H1 (cell line): ENCODE results near the gene SLAIN2. TPM values are rescaled to one million over a fixed set of nuclear protein-coding genes. Genes with fewer than 3 reads are reported as not detected.

Experiments
- CTCF ChIA-PET: fragments of 300-600 bp; sonication (Branson Sonifier 250); formaldehyde crosslinking; loops from one replicate; lab custom pipeline; 2021; ENCODE audit not compliant: partially characterized antibody; lab: Charles Lee
- POLR2A ChIA-PET: fragments of 300-600 bp; sonication (Branson Sonifier 250); formaldehyde crosslinking; loops from one replicate; lab custom pipeline; 2021; ENCODE audit warnings: inconsistent platforms; ENCODE audit not compliant: partially characterized antibody; lab: Charles Lee
- DNase-seq, 2 experiments: peaks; one replicate each; pipeline versions ENCODE4 v3.0.0 to v3.0.0-alpha.2; 2010 to 2022; ENCODE audit warnings: low spot score in 2 of 2, low read depth in 1 of 2, mixed read lengths in 1 of 2
- FAIRE-seq: peaks from 2 replicates; lab custom pipeline; 2011; peaks lifted over from hg19 to GRCh38; lab: Jason Lieb, UNC
- H2AFZ ChIP-seq: 2 replicates; pipeline ENCODE4 v1.8.1; 2012; ENCODE audit warnings: low read length, inconsistent platforms
- H2AK5ac ChIP-seq: 2 replicates; pipeline ENCODE4 v1.6.1; 2013; ENCODE audit warnings: low read depth, low read length
- H2BK120ac ChIP-seq: replicated peaks from 2 replicates; pipeline ENCODE3; 2013; ENCODE audit warnings: low read depth, low read length, inconsistent platforms
- H2BK12ac ChIP-seq: 2 replicates; pipeline ENCODE4 v1.6.1; 2013; ENCODE audit warnings: low read depth, low read length
- H2BK15ac ChIP-seq: 2 replicates; pipeline ENCODE4 v1.6.1; 2013; ENCODE audit warnings: low read length
- H2BK20ac ChIP-seq: 2 replicates; pipeline ENCODE4 v1.6.1; 2013; ENCODE audit warnings: low read length
- H2BK5ac ChIP-seq: 2 replicates; pipeline ENCODE4 v1.6.1; 2013; ENCODE audit warnings: low read depth, low read length
- H3K14ac ChIP-seq: 2 replicates; pipeline ENCODE4 v1.6.1; 2013; ENCODE audit warnings: inconsistent platforms; ENCODE audit not compliant: insufficient read length
- H3K18ac ChIP-seq: 2 replicates; pipeline ENCODE4 v1.6.1; 2013; ENCODE audit warnings: low read length; ENCODE audit errors: extremely low read depth
- H3K23ac ChIP-seq: 2 replicates; pipeline ENCODE4 v1.6.1; 2013; ENCODE audit warnings: inconsistent platforms; ENCODE audit not compliant: insufficient read length
- H3K23me2 ChIP-seq: 2 replicates; pipeline ENCODE4 v1.6.1; 2013; ENCODE audit warnings: low read depth, low read length
- H3K27ac ChIP-seq: 2 replicates; pipeline ENCODE4 v1.6.1; 2011; ENCODE audit warnings: low read depth, low read length, inconsistent platforms
- H3K27me3 ChIP-seq, 4 experiments: replicated peaks in 1 of 4; 1 replicate in 1 of 4; 2 replicates in 3 of 4; pipeline versions ENCODE4 v1.6.1 to v1.8.1; 2011 to 2013; ENCODE audit warnings: low read length in 3 of 4, mild to moderate bottlenecking in 3 of 4, inconsistent platforms in 2 of 4, mixed read lengths in 2 of 4, moderate library complexity in 1 of 4; ENCODE audit not compliant: control insufficient read depth in 3 of 4, insufficient read depth in 3 of 4; ENCODE audit errors: extremely low read depth in 1 of 4
- H3K36me3 ChIP-seq, 4 experiments: 2 replicates each; pipeline versions ENCODE4 v1.6.1 to v1.8.1; 2011 to 2013; ENCODE audit warnings: mild to moderate bottlenecking in 4 of 4, low read length in 3 of 4, moderate library complexity in 2 of 4, control low read depth in 1 of 4, inconsistent platforms in 1 of 4; ENCODE audit not compliant: insufficient read depth in 4 of 4, control insufficient read depth in 2 of 4
- H3K4ac ChIP-seq: replicated peaks from 2 replicates; pipeline ENCODE3; 2013; ENCODE audit warnings: low read length, low read depth, mixed read lengths, inconsistent platforms; ENCODE audit not compliant: insufficient read length
- H3K4me1 ChIP-seq, 4 experiments: replicated peaks in 1 of 4; 1 replicate in 1 of 4; 2 replicates in 3 of 4; pipeline versions ENCODE4 v1.6.1 to v1.8.1; 2011 to 2013; ENCODE audit warnings: low read length in 3 of 4, inconsistent platforms in 2 of 4, mixed read lengths in 1 of 4; ENCODE audit not compliant: insufficient read depth in 4 of 4, control insufficient read depth in 3 of 4
- H3K4me2 ChIP-seq, 2 experiments: 2 replicates each; pipeline versions ENCODE4 v1.6.1 to v1.8.1; 2011 to 2013; ENCODE audit warnings: low read depth in 2 of 2, low read length in 2 of 2, control low read depth in 1 of 2, inconsistent platforms in 1 of 2, mild to moderate bottlenecking in 1 of 2; ENCODE audit not compliant: insufficient read depth in 1 of 2
- H3K4me3 ChIP-seq, 4 experiments: fragments of 200-600, 300-600 bp in 1 of 4; sonication (generic), shearing (Covaris generic), sonication (Bioruptor Twin) in 1 of 4; 2 replicates each; pipeline versions ENCODE4 v1.5.1 to v1.8.1; 2011 to 2016; ENCODE audit warnings: low read length in 4 of 4, low read depth in 3 of 4, control low read depth in 2 of 4, inconsistent platforms in 2 of 4, mild to moderate bottlenecking in 2 of 4, mixed read lengths in 1 of 4, moderate library complexity in 1 of 4; ENCODE audit not compliant: insufficient read depth in 2 of 4; ENCODE audit errors: extremely low read depth in 1 of 4
- H3K56ac ChIP-seq: replicated peaks from 2 replicates; pipeline ENCODE3; 2013; ENCODE audit warnings: low read depth, mild to moderate bottlenecking, mixed read lengths, low read length, inconsistent platforms; ENCODE audit not compliant: insufficient read length
- H3K79me1 ChIP-seq: 2 replicates; pipeline ENCODE4 v1.6.1; 2013; ENCODE audit warnings: low read depth, low read length, control low read depth
- H3K79me2 ChIP-seq, 2 experiments: 2 replicates each; pipeline versions ENCODE4 v1.6.1 to v1.8.1; 2012 to 2013; ENCODE audit warnings: low read length in 2 of 2, mild to moderate bottlenecking in 2 of 2, inconsistent platforms in 1 of 2; ENCODE audit not compliant: insufficient read depth in 2 of 2, control insufficient read depth in 1 of 2
- H3K9ac ChIP-seq, 4 experiments: replicated peaks in 1 of 4; 1 replicate in 1 of 4; 2 replicates in 3 of 4; pipeline versions ENCODE4 v1.6.1 to v1.8.1; 2011 to 2013; ENCODE audit warnings: low read depth in 3 of 4, low read length in 3 of 4, control low read depth in 2 of 4, mild to moderate bottlenecking in 2 of 4, moderate library complexity in 2 of 4, inconsistent platforms in 1 of 4; ENCODE audit errors: extremely low read depth in 1 of 4
- H3K9me3 ChIP-seq, 2 experiments: 2 replicates each; pipeline versions ENCODE4 v1.6.1 to v1.8.1; 2012 to 2013; ENCODE audit warnings: mild to moderate bottlenecking in 2 of 2, moderate library complexity in 2 of 2, control low read depth in 1 of 2, inconsistent platforms in 1 of 2, low read depth in 1 of 2, low read length in 1 of 2, mixed read lengths in 1 of 2; ENCODE audit not compliant: insufficient read depth in 2 of 2
- H4K20me1 ChIP-seq, 2 experiments: replicated peaks in 1 of 2; 2 replicates each; pipeline versions ENCODE3 to v1.8.1; 2011 to 2013; ENCODE audit warnings: inconsistent platforms in 2 of 2, low read length in 2 of 2, mild to moderate bottlenecking in 1 of 2; ENCODE audit not compliant: insufficient read depth in 2 of 2, control insufficient read depth in 1 of 2
- H4K5ac ChIP-seq: 2 replicates; pipeline ENCODE4 v1.6.1; 2013; ENCODE audit warnings: low read length, low read depth, mixed read lengths, inconsistent platforms; ENCODE audit not compliant: insufficient read length
- H4K8ac ChIP-seq: 2 replicates; pipeline ENCODE4 v1.8.0; 2013; ENCODE audit warnings: mild to moderate bottlenecking, moderate library complexity, low read length, inconsistent platforms; ENCODE audit not compliant: insufficient read depth; ENCODE audit errors: extremely low read depth
- H4K91ac ChIP-seq: replicated peaks from 2 replicates; pipeline ENCODE3; 2013; ENCODE audit warnings: low read length, mixed read lengths, inconsistent platforms; ENCODE audit not compliant: insufficient read length
- NANOG ChIP-seq: IDR thresholded peaks from 2 replicates; pipeline ENCODE4 v1.6.1; 2011; ENCODE audit warnings: low read length, low read depth, mild to moderate bottlenecking, inconsistent platforms; ENCODE audit not compliant: insufficient read depth, poor library complexity, severe bottlenecking
- SUZ12 ChIP-seq: fragments of 200-600 bp; sonication (generic); IDR thresholded peaks from 2 replicates; pipeline ENCODE4 v1.6.1; 2012; ENCODE audit warnings: mild to moderate bottlenecking, inconsistent platforms, low read length, moderate library complexity, mixed read lengths
- WGBS, 2 experiments: shearing (Covaris generic) in 1 of 2; methylation state at CpG; one replicate each; pipeline versions ENCODE4 v1.1.6 to v1.1.7; 2013 to 2015; ENCODE audit warnings: low lambda C conversion rate in 2 of 2, mixed read lengths in 2 of 2, inconsistent platforms in 1 of 2, low coverage in 1 of 2, missing lambda C conversion rate in 1 of 2; ENCODE audit not compliant: insufficient replicate concordance in 2 of 2, insufficient coverage in 1 of 2, insufficient read length in 1 of 2; ENCODE audit errors: extremely low coverage in 1 of 2, missing lambda C conversion rate in 1 of 2; 5-methylcytosine and 5-hydroxymethylcytosine counted together
- polyA plus RNA-seq, 7 experiments: library from polyadenylated mRNA; depleted of rRNA in 3 of 7; stranded (reverse) in 5 of 7; unstranded in 2 of 7; fragments of >200 nt in 5 of 7; fragments of 200-250 nt in 2 of 7; gene quantifications; 1 replicate in 5 of 7; 2 replicates in 1 of 7; 4 replicates in 1 of 7; pipeline versions ENCODE4 v1.2.1 to v1.2.3, GENCODE V29; 2011 to 2013; ENCODE audit warnings: missing spikeins in 2 of 7, mixed read lengths in 2 of 7
- total RNA-seq: library from RNA; stranded (reverse); fragmentation: NEBNext Ultra II Directional; extraction: Animal tissue kit (Norgen Biotek cat#: 25700); gene quantifications from 2 replicates; pipeline ENCODE4 v1.2.1, GENCODE V29; 2021

Gene SLAIN2
- total and polyA plus RNA-seq, 2 of the 8 experiments (the other 6 are each of a cell fraction or from before 2014, with no cell fraction given), result 8.2 to 40.0 TPM

DNA sequence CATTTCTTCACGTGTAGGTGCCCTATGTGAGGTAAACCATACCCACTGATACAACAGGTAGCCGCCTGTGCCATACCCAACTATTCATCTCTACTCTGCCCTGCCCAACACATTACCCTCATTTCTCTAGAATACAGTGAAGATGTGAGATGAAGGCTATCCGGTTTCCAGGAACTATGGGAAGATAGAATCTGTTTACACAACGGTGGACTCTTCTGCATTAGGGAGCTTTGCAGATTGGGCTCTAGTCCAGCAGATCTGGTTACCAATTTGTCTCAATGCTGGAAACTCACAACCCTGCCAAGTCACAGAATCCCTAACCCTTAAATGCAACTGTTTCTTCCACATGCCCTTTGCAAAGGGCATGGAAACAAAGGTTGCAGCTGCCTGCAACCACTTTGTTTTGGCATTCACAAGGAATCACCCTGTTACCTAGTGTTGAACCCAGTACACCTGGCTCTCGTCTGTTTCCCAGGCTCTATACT, 6.4 kb upstream of the SLAIN2 start:
- Histone ChIP-seq H3K4me1 (peaks cover 0 to 5% (median 0%) of the 10 kb centered on the region in 4 experiments; a peak in 1 of 7 replicates), H3K79me1 (no peaks in the 10 kb centered on the region), H2BK5ac (no peak overlapping the region), H2BK120ac (no peak overlapping the region), H4K5ac (no peak overlapping the region), H2BK12ac (no peak overlapping the region), H2AK5ac (no peak overlapping the region), H3K23ac (no peak overlapping the region), H3K4me2 (no peak overlapping the region), H3K27ac (no peak overlapping the region), H3K36me3 (no peaks in the 10 kb centered on the region), H3K9me3 (no peaks in the 10 kb centered on the region), H4K91ac (no peak overlapping the region), H3K56ac (no peak overlapping the region), H4K20me1 (no peaks in the 10 kb centered on the region), H3K27me3 (no peaks in the 10 kb centered on the region), H4K8ac (no peak overlapping the region), H3K9ac (no peak overlapping the region), H3K18ac (no peak overlapping the region), H3K14ac (no peak overlapping the region), H3K79me2 (no peaks in the 10 kb centered on the region), H3K23me2 (no peaks in the 10 kb centered on the region), H2AFZ (no peak overlapping the region), H2BK15ac (no peak overlapping the region), H3K4me3 (no peak overlapping the region), H2BK20ac (no peak overlapping the region), H3K4ac (no peak overlapping the region)
- CTCF ChIA-PET, result no interaction called here
- FAIRE-seq, result no peak
- WGBS, 2 experiments, result 86% methylated on average over 5 of the region's 5 CpGs; no CpG with 5 or more reads in 1 of the 2 experiments
- POLR2A ChIA-PET, result no interaction called here
- TF ChIP-seq NANOG (no peak), SUZ12 (no peak)
- no peak for DNase-seq
